Kidney (tissue), 14 donors: ENCODE data around the gene LRPAP1. TPM values are rescaled to one million over a fixed set of nuclear protein-coding genes. Genes with fewer than 3 reads are reported as not detected.
"Not testable (repeated sequence)": the region's sequence is repeated elsewhere in the genome, so short reads cannot be mapped to it uniquely, and the experiment has no call there.

Source experiments
- DNase-seq, 5 donors: peaks; one replicate each; pipeline ENCODE4 v3.0.0-alpha.2; 2013 to 2020
- FAIRE-seq: peaks from 2 replicates; lab custom pipeline; 2012; peaks lifted over from hg19 to GRCh38; lab: Jason Lieb, UNC
- H3K27ac ChIP-seq, 2 donors: one replicate each; pipeline ENCODE4 v1.7.0; 2013; ENCODE audit warnings: low read depth in 2 of 2, low read length in 2 of 2, inconsistent platforms in 1 of 2
- H3K27me3 ChIP-seq: one replicate; pipeline ENCODE4 v1.7.1; 2013; ENCODE audit warnings: low read length, inconsistent platforms; ENCODE audit not compliant: control insufficient read depth, insufficient read depth
- H3K36me3 ChIP-seq, 3 donors: one replicate each; pipeline versions ENCODE4 v1.7.0 to v1.7.1; 2013; ENCODE audit warnings: low read length in 3 of 3, control low read depth in 1 of 3, inconsistent platforms in 1 of 3; ENCODE audit not compliant: insufficient read depth in 3 of 3, control insufficient read depth in 2 of 3
- H3K4me1 ChIP-seq, 3 donors: one replicate each; pipeline versions ENCODE4 v1.7.0 to v1.7.1; 2013; ENCODE audit warnings: low read length in 3 of 3, inconsistent platforms in 1 of 3, low read depth in 1 of 3; ENCODE audit not compliant: control insufficient read depth in 2 of 3, insufficient read depth in 2 of 3
- H3K4me3 ChIP-seq, 3 donors: one replicate each; pipeline versions ENCODE4 v1.7.0 to v1.8.1; 2013; ENCODE audit warnings: low read length in 3 of 3, control low read depth in 1 of 3, inconsistent platforms in 1 of 3
- H3K9ac ChIP-seq, 3 donors: one replicate each; pipeline versions ENCODE4 v1.7.0 to v1.7.1; 2013; ENCODE audit warnings: low read length in 3 of 3, control low read depth in 1 of 3, inconsistent platforms in 1 of 3
- H3K9me3 ChIP-seq, 3 donors: one replicate each; pipeline versions ENCODE4 v1.7.0 to v1.7.1; 2013; ENCODE audit warnings: low read length in 3 of 3, control low read depth in 1 of 3, inconsistent platforms in 1 of 3; ENCODE audit not compliant: control insufficient read depth in 2 of 3, insufficient read depth in 1 of 3
- intact Hi-C: fragments of 100-400 bp; cut with DNase I; formaldehyde crosslinking; loops from one replicate; pipeline ENCODE4 v1.11.1; 2022
- polyA plus RNA-seq: library from polyadenylated mRNA; stranded (reverse); fragments of 350-450 nt; fragmentation: Illumina TruSeq; extraction: RNeasy Lipid Tissue Mini Kit (QIAGEN cat#74804); gene quantifications from one replicate; pipeline ENCODE4 v1.2.3, GENCODE V29; 2014; ENCODE audit warnings: low read depth, low replicate concordance; ENCODE audit not compliant: insufficient read depth
- total RNA-seq: library from RNA; stranded (reverse); fragmentation: NEBNext Ultra II Directional; extraction: Animal tissue kit (Norgen Biotek cat#: 25700); gene quantifications from one replicate; pipeline ENCODE4 v1.2.1, GENCODE V29; 2021
- TF ChIP-seq, protein P1 (sequence below): IDR thresholded peaks from 3 replicates; pipeline ENCODE4 v1.5.1; 2012; ENCODE audit warnings: mild to moderate bottlenecking, moderate library complexity, borderline replicate concordance; ENCODE audit not compliant: insufficient read depth; ENCODE audit errors: extremely low read depth
- donor health status: control.
- donor health status: control.
- donor health status: control.
- donor health status: control.
- donor health status: control.
- donor health status: DM: yes; HTN: yes; CAD: no.
- donor health status: Normal renal cell carcinoma (clear cell type).

Gene LRPAP1
- total and polyA plus RNA-seq, 2 donors from 2014 or later = 204 to 373 TPM

GRCh38 chr4:3573131-3573530, 40.9 kb upstream of the LRPAP1 start:
- TF ChIP-seq, protein P1, sequence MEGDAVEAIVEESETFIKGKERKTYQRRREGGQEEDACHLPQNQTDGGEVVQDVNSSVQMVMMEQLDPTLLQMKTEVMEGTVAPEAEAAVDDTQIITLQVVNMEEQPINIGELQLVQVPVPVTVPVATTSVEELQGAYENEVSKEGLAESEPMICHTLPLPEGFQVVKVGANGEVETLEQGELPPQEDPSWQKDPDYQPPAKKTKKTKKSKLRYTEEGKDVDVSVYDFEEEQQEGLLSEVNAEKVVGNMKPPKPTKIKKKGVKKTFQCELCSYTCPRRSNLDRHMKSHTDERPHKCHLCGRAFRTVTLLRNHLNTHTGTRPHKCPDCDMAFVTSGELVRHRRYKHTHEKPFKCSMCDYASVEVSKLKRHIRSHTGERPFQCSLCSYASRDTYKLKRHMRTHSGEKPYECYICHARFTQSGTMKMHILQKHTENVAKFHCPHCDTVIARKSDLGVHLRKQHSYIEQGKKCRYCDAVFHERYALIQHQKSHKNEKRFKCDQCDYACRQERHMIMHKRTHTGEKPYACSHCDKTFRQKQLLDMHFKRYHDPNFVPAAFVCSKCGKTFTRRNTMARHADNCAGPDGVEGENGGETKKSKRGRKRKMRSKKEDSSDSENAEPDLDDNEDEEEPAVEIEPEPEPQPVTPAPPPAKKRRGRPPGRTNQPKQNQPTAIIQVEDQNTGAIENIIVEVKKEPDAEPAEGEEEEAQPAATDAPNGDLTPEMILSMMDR = no peak
- H3K4me1 ChIP-seq = no peaks in the 10 kb centered on the region
- H3K9ac ChIP-seq = no peak overlapping the region
- FAIRE-seq (no peak), DNase-seq (no peak)
- no peak overlapping the region for H3K27ac ChIP-seq
- H3K9me3 ChIP-seq = no peaks in the 10 kb centered on the region
- H3K27me3 ChIP-seq = no peaks in the 10 kb centered on the region
- intact Hi-C loops = no loop called here
- H3K4me3 ChIP-seq = no peak overlapping the region
- no peaks in the 10 kb centered on the region for H3K36me3 ChIP-seq

DNA sequence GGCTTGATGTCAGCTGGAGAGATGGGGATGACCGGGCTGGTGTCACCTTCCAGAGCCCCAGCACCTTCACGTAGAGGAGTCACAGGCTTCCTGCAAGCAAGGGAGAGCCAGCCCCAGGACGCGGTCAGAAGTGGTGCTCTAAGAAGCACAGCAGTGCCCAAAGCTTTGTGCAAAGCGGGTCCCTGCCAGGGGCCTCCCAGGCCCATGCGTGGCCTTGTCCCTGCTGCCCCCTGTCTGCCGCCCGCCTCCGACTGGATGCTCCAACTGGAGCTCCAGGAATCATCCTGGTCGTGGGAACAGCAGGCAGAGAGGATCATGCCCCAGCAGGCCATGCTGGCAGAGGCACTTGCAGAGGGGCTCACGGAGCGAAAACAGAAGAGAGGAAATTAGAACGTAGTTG, 40.1 kb upstream of the LRPAP1 start:
- no peaks in the 10 kb centered on the region for H3K9me3 ChIP-seq
- FAIRE-seq (no peak), DNase-seq (no peak)
- H3K9ac ChIP-seq = no peak overlapping the region
- TF ChIP-seq, protein P1 = no peak
- H3K36me3 ChIP-seq = no peaks in the 10 kb centered on the region
- no peaks in the 10 kb centered on the region for H3K4me1 ChIP-seq
- H3K4me3 ChIP-seq = no peak overlapping the region
- intact Hi-C loops = no loop called here
- no peaks in the 10 kb centered on the region for H3K27me3 ChIP-seq
- H3K27ac ChIP-seq = no peak overlapping the region

DNA sequence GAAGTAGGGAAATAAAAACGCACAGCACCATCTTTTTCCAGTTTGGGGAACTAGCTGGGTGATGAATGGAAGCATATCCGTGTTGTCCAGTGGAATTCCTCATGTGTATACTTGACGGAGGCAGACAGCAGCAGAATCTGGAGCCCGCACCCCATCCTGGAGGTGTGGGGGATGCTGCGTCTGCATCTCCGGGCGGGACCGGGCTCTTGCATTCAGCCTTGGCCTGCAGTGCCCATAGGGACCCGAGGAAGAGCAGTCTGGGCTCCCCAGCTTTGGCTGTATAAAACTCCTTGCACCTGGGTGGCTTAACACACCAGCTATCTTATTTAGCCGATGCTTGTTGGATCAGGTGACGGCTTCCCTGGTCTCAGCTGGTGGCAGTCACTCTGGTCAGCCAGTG, 39.7 kb upstream of the LRPAP1 start:
- no peaks in the 10 kb centered on the region for H3K36me3 ChIP-seq
- no peak for DNase-seq
- H3K4me3 ChIP-seq = no peak overlapping the region
- no peaks in the 10 kb centered on the region for H3K9me3 ChIP-seq
- no peak overlapping the region for H3K9ac ChIP-seq
- no peak overlapping the region for H3K27ac ChIP-seq
- no peaks in the 10 kb centered on the region for H3K27me3 ChIP-seq
- intact Hi-C loops = no loop called here
- no peaks in the 10 kb centered on the region for H3K4me1 ChIP-seq
- TF ChIP-seq, protein P1 = no peak
- FAIRE-seq = no peak

DNA sequence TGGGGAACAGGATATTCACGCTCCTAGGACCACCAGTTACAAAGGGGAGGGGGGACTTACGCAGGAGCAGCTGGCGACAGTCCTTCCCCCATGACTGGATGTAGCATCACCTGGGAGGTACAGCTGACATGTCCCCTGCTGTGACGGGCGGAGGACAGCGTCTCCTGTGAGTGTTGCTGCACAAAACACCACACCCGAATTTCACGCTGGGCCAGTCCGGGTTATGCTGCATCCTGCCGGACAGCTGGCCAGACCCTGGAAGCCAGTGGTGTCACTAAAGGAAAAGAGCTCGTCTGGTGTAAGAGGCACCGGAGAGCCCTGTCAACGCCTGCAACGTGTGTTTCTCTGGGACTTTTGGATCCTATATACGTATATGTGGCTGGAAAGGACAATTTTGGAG, 38.7 kb upstream of the LRPAP1 start:
- H3K36me3 ChIP-seq, H3K9me3 ChIP-seq, intact Hi-C loops, H3K4me3 ChIP-seq, H3K9ac ChIP-seq, FAIRE-seq, H3K27me3 ChIP-seq, H3K27ac ChIP-seq, DNase-seq, H3K4me1 ChIP-seq: not testable (repeated sequence)

- H3K4me3 ChIP-seq, intact Hi-C loops, FAIRE-seq, H3K27ac ChIP-seq, H3K27me3 ChIP-seq, DNase-seq, H3K9me3 ChIP-seq, H3K36me3 ChIP-seq, H3K9ac ChIP-seq, H3K4me1 ChIP-seq: not testable (repeated sequence)
Measured at GRCh38 chr4:3569611-3570010, 37.4 kb upstream of the LRPAP1 start.

GRCh38 chr4:3566701-3567100, 34.5 kb upstream of the LRPAP1 start:
- H3K4me3 ChIP-seq, FAIRE-seq, H3K4me1 ChIP-seq, H3K9me3 ChIP-seq, H3K9ac ChIP-seq, H3K27ac ChIP-seq, H3K27me3 ChIP-seq, H3K36me3 ChIP-seq, intact Hi-C loops: not testable (repeated sequence)
- peak in 1 of 5 donors; percentile 24 for DNase-seq
